Measurements from ENCODE around the gene ENO4. TPM values are rescaled to one million over a fixed set of nuclear protein-coding genes. Genes with fewer than 3 reads are reported as not detected.

The ENO4 gene
- total RNA-seq, 1 experiment from 2014 or later: 0.12 TPM

DNA sequence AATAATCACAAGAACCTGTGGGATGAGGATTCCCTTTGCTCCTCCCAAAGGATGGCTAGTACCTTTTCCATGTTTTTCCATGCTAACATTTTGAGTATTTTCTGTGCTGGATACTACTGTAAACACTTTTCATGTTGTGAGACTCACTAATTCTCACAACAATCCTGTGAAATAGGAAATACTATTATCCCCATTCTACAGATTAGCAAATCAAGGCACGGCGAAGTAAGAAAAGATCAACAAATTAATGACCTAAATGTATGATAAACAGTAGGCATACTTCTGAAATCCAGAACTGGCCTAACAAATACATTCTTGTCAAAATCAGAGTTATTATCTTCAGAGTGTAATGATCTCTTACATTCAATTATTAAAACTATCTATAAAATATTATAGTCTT, 69.3 kb downstream of the ENO4 start:
- no TSS peak for BruUV-seq (replicated peaks)
- CTCF ChIA-PET: no interaction called here
- Mint-ChIP-seq H3K4me1 (ENCODE audit: low read depth, unreplicated experiment) (no peaks in the 10 kb centered on the region), H3K36me3 (ENCODE audit: insufficient read depth, unreplicated experiment) (peaks cover 14% of the 10 kb centered on the region), H3K4me3 (ENCODE audit: low read depth, unreplicated experiment) (no peak overlapping the region), H3K27me3 (ENCODE audit: unreplicated experiment) (no peaks in the 10 kb centered on the region), H3K9me3 (ENCODE audit: low read depth, unreplicated experiment) (no peaks in the 10 kb centered on the region), H3K27ac (ENCODE audit: unreplicated experiment) (no peak overlapping the region)
- TF ChIP-seq, protein P1, sequence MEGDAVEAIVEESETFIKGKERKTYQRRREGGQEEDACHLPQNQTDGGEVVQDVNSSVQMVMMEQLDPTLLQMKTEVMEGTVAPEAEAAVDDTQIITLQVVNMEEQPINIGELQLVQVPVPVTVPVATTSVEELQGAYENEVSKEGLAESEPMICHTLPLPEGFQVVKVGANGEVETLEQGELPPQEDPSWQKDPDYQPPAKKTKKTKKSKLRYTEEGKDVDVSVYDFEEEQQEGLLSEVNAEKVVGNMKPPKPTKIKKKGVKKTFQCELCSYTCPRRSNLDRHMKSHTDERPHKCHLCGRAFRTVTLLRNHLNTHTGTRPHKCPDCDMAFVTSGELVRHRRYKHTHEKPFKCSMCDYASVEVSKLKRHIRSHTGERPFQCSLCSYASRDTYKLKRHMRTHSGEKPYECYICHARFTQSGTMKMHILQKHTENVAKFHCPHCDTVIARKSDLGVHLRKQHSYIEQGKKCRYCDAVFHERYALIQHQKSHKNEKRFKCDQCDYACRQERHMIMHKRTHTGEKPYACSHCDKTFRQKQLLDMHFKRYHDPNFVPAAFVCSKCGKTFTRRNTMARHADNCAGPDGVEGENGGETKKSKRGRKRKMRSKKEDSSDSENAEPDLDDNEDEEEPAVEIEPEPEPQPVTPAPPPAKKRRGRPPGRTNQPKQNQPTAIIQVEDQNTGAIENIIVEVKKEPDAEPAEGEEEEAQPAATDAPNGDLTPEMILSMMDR (IDR thresholded peaks at IDR 0.05; ENCODE audit: unreplicated experiment): no peak
- no peak for DNase-seq
- intact Hi-C loops (cut with micrococcal nuclease; ENCODE audit: unreplicated experiment): no loop called here

DNA sequence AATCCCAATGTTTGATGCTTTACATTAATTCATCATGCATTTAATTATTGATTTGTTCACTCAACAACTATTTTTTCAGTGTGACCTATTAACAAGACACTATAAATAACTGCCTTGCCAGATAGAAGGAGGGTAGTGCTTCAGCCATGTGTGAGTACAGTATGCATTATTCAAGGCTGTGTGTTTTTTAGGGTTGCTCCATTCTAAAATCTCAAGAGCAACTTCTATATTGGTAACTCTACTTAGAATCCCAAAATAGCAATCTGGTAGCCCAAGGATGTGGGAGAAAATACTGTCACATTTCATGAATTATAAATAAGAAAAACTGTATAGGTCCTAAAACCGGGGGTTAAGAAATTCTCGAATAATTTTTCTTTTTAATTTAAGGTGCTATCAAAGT, 69.9 kb downstream of the ENO4 start:
- CTCF ChIA-PET: no interaction called here
- H3K9me3 Mint-ChIP-seq (ENCODE audit: low read depth, unreplicated experiment): no peaks in the 10 kb centered on the region
- peaks cover 9% of the 10 kb centered on the region for H3K36me3 Mint-ChIP-seq (ENCODE audit: insufficient read depth, unreplicated experiment)

DNA sequence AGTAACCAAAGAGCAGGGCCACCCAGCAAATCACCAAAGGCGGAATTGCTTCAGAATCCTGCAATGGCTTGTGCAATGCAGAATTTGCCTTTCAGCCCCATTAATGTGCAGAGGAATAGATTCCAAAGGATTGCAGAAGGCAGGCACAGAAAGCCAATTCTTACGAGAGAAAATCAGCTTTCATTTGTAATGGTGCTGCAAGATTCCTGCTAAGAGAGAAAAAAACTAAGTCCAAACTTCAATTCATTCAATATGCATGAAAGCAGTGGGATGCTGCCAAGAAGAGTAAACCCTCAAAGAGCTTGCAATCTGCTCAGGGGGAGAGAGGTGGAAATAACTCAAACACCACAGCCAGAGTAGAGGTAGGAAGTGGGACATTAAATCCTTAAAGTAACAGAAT, 70.4 kb downstream of the ENO4 start:
- no peak for DNase-seq
- intact Hi-C loops (cut with micrococcal nuclease; ENCODE audit: unreplicated experiment): no loop called here
- H3K9me3 Mint-ChIP-seq (ENCODE audit: low read depth, unreplicated experiment): no peaks in the 10 kb centered on the region
- no TSS peak for BruUV-seq (replicated peaks)
- no peaks in the 10 kb centered on the region for H3K4me1 Mint-ChIP-seq (ENCODE audit: low read depth, unreplicated experiment)
- CTCF ChIA-PET: no interaction called here
- peaks cover 4% of the 10 kb centered on the region for H3K36me3 Mint-ChIP-seq (ENCODE audit: insufficient read depth, unreplicated experiment)
- H3K4me3 Mint-ChIP-seq (ENCODE audit: low read depth, unreplicated experiment): no peak overlapping the region
- no peak overlapping the region for H3K27ac Mint-ChIP-seq (ENCODE audit: unreplicated experiment)
- TF ChIP-seq, protein P1 (IDR thresholded peaks at IDR 0.05; ENCODE audit: unreplicated experiment): no peak
- H3K27me3 Mint-ChIP-seq (ENCODE audit: unreplicated experiment): no peaks in the 10 kb centered on the region

More for the DNA sequence above, 69.9 kb downstream of the ENO4 start:
- DNase-seq: no peak
- BruUV-seq (replicated peaks): no TSS peak
- Mint-ChIP-seq H3K27me3 (ENCODE audit: unreplicated experiment) (no peaks in the 10 kb centered on the region), H3K4me1 (ENCODE audit: low read depth, unreplicated experiment) (no peaks in the 10 kb centered on the region), H3K4me3 (ENCODE audit: low read depth, unreplicated experiment) (no peak overlapping the region), H3K27ac (ENCODE audit: unreplicated experiment) (no peak overlapping the region)
- intact Hi-C loops (cut with micrococcal nuclease; ENCODE audit: unreplicated experiment): no loop called here
- TF ChIP-seq, protein P1 (IDR thresholded peaks at IDR 0.05; ENCODE audit: unreplicated experiment): no peak

DNA sequence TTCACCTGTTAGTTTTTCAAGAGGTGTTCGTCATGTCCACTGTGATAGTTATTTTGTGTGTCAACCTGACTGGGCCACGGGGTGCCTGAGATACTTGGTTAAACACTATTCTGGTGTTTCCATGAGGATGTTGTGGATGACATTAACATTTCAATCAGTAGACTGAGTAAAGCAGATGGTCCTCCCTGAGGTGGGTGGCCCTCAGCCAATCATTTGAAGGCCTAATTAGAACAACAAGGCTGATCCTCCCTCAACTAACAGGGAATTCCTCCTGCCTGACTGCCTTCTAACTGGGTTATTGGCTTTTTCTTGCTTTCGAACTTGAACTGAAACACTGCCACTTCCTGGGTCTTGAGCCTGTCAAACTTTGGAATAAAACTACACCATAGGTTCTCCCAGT, 75.8 kb downstream of the ENO4 start:
- Mint-ChIP-seq H3K36me3 (ENCODE audit: insufficient read depth, unreplicated experiment) (peaks cover 5% of the 10 kb centered on the region), H3K27ac (ENCODE audit: unreplicated experiment) (no peak overlapping the region), H3K9me3 (ENCODE audit: low read depth, unreplicated experiment) (no peaks in the 10 kb centered on the region), H3K27me3 (ENCODE audit: unreplicated experiment) (no peaks in the 10 kb centered on the region), H3K4me3 (ENCODE audit: low read depth, unreplicated experiment) (no peak overlapping the region), H3K4me1 (ENCODE audit: low read depth, unreplicated experiment) (no peaks in the 10 kb centered on the region)
- intact Hi-C loops (cut with micrococcal nuclease; ENCODE audit: unreplicated experiment): no loop called here
- CTCF ChIA-PET: no interaction called here
- DNase-seq: no peak
- TF ChIP-seq, protein P1 (IDR thresholded peaks at IDR 0.05; ENCODE audit: unreplicated experiment): no peak
- no TSS peak for BruUV-seq (replicated peaks)

DNA sequence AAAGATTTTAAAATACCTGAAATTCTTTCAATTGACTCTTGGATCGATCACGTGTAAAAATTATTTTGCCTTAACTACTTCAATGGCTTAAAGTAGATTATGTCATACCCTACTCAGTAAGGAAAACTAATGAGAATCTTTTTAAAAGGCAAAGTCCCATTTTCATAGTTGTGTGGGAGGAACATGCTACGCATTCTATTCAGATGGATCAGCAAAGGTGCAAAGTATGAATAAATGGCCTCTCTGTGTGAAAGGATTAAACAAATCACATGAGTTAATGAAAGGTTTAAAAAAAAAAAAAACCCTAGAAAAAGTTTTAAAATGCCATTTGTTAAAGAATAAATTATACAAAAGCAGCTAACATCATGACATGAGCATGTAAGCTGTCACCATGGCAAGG, 77.1 kb downstream of the ENO4 start:
- no peak for DNase-seq
- no TSS peak for BruUV-seq (replicated peaks)
- Mint-ChIP-seq H3K4me1 (ENCODE audit: low read depth, unreplicated experiment) (no peaks in the 10 kb centered on the region), H3K27ac (ENCODE audit: unreplicated experiment) (no peak overlapping the region), H3K9me3 (ENCODE audit: low read depth, unreplicated experiment) (no peaks in the 10 kb centered on the region), H3K36me3 (ENCODE audit: insufficient read depth, unreplicated experiment) (peaks cover 5% of the 10 kb centered on the region), H3K27me3 (ENCODE audit: unreplicated experiment) (no peaks in the 10 kb centered on the region), H3K4me3 (ENCODE audit: low read depth, unreplicated experiment) (no peak overlapping the region)
- CTCF ChIA-PET: no interaction called here
- intact Hi-C loops (cut with micrococcal nuclease; ENCODE audit: unreplicated experiment): no loop called here
- TF ChIP-seq, protein P1 (IDR thresholded peaks at IDR 0.05; ENCODE audit: unreplicated experiment): no peak

Measured in Calu3 (cell line).